ENCODE results near the gene ANKS1B. TPM values are rescaled to one million over a fixed set of nuclear protein-coding genes. Genes with fewer than 3 reads are reported as not detected.
A peak's percentile ranks its signal among the peaks of the same experiment; 100 is the strongest.

ANKS1B gene
- total RNA-seq, 8 experiments from 2014 or later: 4.4 to 49.1 (median 14.2) TPM

DNA sequence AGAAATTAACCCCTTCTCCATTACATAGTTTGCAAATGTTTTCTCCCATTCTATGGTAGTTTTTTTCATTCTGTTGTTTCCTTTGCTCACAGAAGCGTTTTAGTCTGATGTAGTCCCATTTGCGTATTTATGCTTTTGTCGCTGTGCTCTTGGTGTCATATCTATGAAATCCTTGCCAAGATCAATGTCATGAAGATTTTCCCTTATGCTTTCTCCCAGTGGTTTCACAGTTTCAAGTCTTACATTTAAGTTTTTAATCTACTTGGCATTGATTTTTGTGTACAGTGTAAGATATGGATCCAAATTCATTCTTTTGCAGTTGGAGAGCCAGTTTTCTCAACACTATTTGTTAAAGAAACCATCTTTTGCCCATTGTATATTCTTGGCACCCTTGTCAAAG is 982.0 kb downstream of the ANKS1B start:
- H3K27ac ChIP-seq: no peak overlapping the region
- H3K4me3 ChIP-seq: no peak overlapping the region
- 83 to 100% (median 96%) methylated on average over 2 to 3 of the region's 3 CpGs; no CpG with 5 or more reads in 2 of the 10 experiments for WGBS, 10 experiments
- in situ Hi-C loops (cut with MboI; ENCODE audit: low pct_unique_long_range_greater_than_20kb in 2 of 9, low sequenced_read_pairs in 9 of 9, unreplicated experiment in 9 of 9): no loop called here
- peaks cover 0 to 3% of the 10 kb centered on the region in 2 donors for H3K4me1 ChIP-seq (replicated peaks in 1 of 2)
- no peak for ATAC-seq (replicated peaks in 6 of 8)

DNA sequence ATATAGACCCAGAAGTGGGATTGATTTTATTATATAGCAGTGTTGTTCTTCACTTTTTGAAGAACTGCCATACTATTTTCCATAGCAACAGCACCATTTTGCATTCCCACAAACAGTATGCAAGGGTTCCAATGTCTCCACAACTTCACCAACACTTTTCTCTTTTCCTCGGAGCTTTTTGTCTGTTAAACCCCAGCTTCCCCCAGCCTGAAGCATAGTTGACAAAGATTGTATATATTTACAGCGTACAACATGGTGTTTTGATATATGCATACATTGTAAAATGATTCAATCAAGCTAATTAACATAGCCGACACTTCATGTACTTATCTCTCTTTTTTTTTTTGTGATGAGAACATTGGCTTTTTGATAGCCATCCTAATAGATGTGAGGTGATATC is 982.6 kb downstream of the ANKS1B start:
- Histone ChIP-seq H3K4me3 (no peak overlapping the region), H3K27ac (no peak overlapping the region), H3K4me1 (replicated peaks in 1 of 2) (peaks cover 0 to 3% of the 10 kb centered on the region in 2 donors)
- in situ Hi-C loops (cut with MboI; ENCODE audit: low pct_unique_long_range_greater_than_20kb in 2 of 9, low sequenced_read_pairs in 9 of 9, unreplicated experiment in 9 of 9): no loop called here
- 50 to 94% (median 78%) methylated on average over 1 to 3 of the region's 3 CpGs; no CpG with 5 or more reads in 1 of the 10 experiments for WGBS, 10 experiments
- no peak for ATAC-seq (replicated peaks in 6 of 8)

DNA sequence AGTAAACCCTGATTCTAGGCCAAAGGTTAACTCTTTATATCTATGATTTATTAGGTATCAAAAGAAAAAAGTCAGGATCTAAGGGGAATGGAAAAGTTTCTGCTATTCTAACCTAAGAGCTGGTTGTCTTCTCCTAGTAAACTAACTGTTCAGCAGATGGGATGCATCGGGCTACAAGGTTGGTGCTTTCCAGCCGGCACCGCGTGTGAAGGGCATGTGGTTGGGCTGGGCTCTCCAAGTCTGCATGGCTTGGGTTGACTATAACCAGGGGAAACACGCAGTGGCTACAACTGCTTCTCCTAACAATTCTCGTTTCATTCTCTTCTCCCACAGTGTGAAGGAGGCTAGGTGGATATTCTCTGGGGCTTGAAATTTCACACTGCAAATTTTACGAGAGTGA is 985.2 kb downstream of the ANKS1B start:
- WGBS, 10 experiments: 6 to 94% (median 64%) methylated on average over 1 to 6 of the region's 7 CpGs; no CpG with 5 or more reads in 2 of the 10 experiments
- Histone ChIP-seq H3K4me1 (replicated peaks in 1 of 2) (peaks cover 0 to 3% of the 10 kb centered on the region in 2 donors), H3K27ac (no peak overlapping the region), H3K4me3 (no peak overlapping the region)
- ATAC-seq (replicated peaks in 6 of 8): peak in 2 of 8 experiments; percentile 19 to 58
- in situ Hi-C loops (cut with MboI; ENCODE audit: low pct_unique_long_range_greater_than_20kb in 2 of 9, low sequenced_read_pairs in 9 of 9, unreplicated experiment in 9 of 9): loop anchor here in 3 of 9 experiments (25.0 kb wide), 3 partner anchors 262 to 312 kb away; no protein-coding TSS in a partner anchor

DNA sequence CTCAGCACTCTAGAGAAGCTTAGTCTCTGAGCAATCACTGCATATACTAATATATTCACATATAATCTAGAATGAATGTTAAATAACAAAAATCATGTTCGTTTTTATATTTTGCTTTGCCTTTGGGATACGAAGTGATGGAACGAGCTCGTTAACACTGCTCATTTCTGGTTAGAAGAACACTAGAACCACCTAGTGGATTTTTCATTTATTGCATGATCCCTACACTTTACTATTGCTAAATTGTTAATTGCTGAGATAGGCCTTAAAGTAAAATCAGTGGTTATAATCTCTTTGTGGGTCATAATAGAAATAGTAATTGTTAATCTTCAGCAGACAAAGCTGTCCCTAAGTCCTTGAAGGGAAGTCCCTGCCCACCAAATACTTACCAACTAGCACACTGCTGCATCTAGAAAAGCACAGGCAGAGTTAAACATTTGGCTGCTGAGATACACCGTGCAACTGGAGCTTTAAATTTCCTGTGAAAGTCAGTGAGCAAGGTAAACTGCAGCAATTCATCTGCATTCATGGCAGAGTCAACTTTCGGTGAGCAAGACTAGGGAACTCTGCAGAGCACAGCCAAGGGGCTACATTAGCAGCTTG is 985.9 kb downstream of the ANKS1B start:
- in situ Hi-C loops (cut with MboI; ENCODE audit: low pct_unique_long_range_greater_than_20kb in 2 of 9, low sequenced_read_pairs in 9 of 9, unreplicated experiment in 9 of 9): loop anchor here in 3 of 9 experiments (25.0 kb wide), 3 partner anchors 261 to 311 kb away; no protein-coding TSS in a partner anchor
- 6 to 31% (median 14%) methylated on average over 3 to 5 of the region's 6 CpGs; no CpG with 5 or more reads in 1 of the 10 experiments for WGBS, 10 experiments
- Histone ChIP-seq H3K4me3 (no peak overlapping the region), H3K27ac (no peak overlapping the region), H3K4me1 (replicated peaks in 1 of 2) (peaks cover 0 to 3% of the 10 kb centered on the region in 2 donors)
- ATAC-seq (replicated peaks in 6 of 8): peak; percentile 49 to 97 (median 74)

DNA sequence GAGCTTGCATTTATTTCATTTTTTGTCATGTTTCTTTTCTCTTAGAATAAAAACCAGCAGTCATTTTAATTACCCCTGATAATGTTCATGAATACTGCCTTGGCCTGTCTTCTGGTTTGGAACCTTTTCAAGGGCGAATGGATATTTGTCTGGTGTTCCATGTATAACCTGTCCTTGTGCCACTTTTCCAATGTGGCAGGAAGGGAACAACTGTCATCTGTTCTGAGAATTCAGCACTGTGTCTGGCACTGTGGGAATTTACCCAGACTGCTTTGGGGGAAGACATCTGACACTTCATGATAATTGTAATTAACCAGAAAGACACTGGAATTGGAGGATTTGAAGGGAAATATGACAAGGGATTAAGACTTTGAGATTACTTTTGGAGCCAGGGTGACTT is 986.8 kb downstream of the ANKS1B start:
- in situ Hi-C loops (cut with MboI; ENCODE audit: low pct_unique_long_range_greater_than_20kb in 2 of 9, low sequenced_read_pairs in 9 of 9, unreplicated experiment in 9 of 9): loop anchor here in 3 of 9 experiments (25.0 kb wide), 3 partner anchors 261 to 311 kb away; no protein-coding TSS in a partner anchor
- 20 to 100% (median 67%) methylated on average over 1 of the region's 1 CpG; no CpG with 5 or more reads in 1 of the 10 experiments for WGBS, 10 experiments
- ATAC-seq (replicated peaks in 6 of 8): no peak
- Histone ChIP-seq H3K27ac (no peak overlapping the region), H3K4me3 (no peak overlapping the region), H3K4me1 (replicated peaks in 1 of 2) (peaks cover 0 to 3% of the 10 kb centered on the region in 2 donors)

DNA sequence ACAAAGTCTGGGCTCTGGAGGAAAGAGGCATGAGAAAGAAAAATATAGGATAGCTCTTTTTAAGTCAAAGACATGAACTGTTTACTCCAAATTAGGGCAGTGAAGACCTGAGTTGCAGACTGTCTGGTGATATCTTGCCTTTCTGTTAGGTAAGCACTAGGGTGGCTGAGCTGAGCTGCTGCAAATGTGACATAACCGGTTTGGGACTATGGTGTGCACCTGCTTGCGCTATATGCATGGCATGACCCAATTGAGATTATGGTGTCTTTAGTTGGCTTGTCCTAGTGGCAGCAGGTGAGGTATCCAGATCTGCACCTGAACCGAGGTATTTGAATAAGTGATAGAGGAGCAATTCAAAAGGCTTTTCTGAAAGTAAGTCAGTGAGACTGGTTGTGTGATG is 994.1 kb downstream of the ANKS1B start:
- WGBS, 10 experiments: 24 to 100% (median 78%) methylated on average over 1 to 3 of the region's 3 CpGs; no CpG with 5 or more reads in 2 of the 10 experiments
- in situ Hi-C loops (cut with MboI; ENCODE audit: low pct_unique_long_range_greater_than_20kb in 2 of 9, low sequenced_read_pairs in 9 of 9, unreplicated experiment in 9 of 9): loop anchor here in 3 of 9 experiments (25.0 kb wide), 3 partner anchors 253 to 303 kb away; no protein-coding TSS in a partner anchor
- Histone ChIP-seq H3K4me3 (no peak overlapping the region), H3K4me1 (replicated peaks in 1 of 2) (no peaks in the 10 kb centered on the region), H3K27ac (no peak overlapping the region)
- no peak for ATAC-seq (replicated peaks in 6 of 8)

DNA sequence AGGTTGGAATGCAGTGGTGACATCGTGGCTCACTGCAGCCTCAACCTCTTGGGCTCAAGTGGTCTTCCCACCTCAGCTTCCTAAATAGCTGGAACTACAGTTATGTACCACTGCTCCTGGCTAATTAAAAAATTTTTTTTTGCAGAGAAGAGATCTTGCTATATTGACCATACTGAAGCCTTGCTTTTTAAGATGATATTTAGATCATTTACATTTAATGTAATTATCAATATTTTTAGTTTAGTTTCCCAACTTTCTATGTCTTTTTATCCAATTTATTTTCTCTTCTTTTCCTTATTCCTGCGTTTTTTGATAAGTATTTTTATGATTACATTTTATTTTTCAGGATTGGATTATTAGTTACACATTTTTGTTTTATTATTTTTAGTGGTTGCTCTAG is 999.6 kb downstream of the ANKS1B start:
- Histone ChIP-seq H3K27ac (no peak overlapping the region), H3K4me1 (replicated peaks in 1 of 2) (no peaks in the 10 kb centered on the region), H3K4me3 (no peak overlapping the region)
- ATAC-seq (replicated peaks in 6 of 8): no peak
- WGBS, 10 experiments: 0 to 68% (median 56%) methylated on average over 1 to 2 of the region's 2 CpGs
- in situ Hi-C loops (cut with MboI; ENCODE audit: low pct_unique_long_range_greater_than_20kb in 2 of 9, low sequenced_read_pairs in 9 of 9, unreplicated experiment in 9 of 9): loop anchor here in 3 of 9 experiments (25.0 kb wide), 3 partner anchors 248 to 298 kb away; no protein-coding TSS in a partner anchor

DNA sequence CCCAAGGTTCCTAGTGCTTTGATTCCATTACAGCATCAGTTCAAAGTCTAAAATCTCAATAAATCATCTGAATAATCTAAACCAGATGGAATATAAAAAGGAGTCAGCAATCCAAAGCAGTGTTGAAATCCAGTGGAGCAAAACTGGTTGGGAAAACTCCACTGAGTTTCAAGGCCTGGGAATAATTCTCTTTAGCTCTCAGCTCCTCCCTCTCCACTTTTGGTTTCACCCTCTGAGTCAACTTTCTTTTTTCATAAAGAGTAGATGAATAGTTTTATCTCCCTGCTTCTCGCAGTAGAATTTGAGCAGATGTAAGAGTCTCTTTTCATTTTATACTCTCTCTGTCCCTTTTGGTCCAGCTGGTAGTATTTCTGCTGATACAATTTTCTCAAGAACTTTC is 1001.1 kb downstream of the ANKS1B start:
- 0 to 100% (median 79%) methylated on average over 1 of the region's 1 CpG; no CpG with 5 or more reads in 2 of the 10 experiments for WGBS, 10 experiments
- peak in 3 of 8 experiments; percentile 41 to 98 (median 94) for ATAC-seq (replicated peaks in 6 of 8)
- in situ Hi-C loops (cut with MboI; ENCODE audit: low pct_unique_long_range_greater_than_20kb in 2 of 9, low sequenced_read_pairs in 9 of 9, unreplicated experiment in 9 of 9): loop anchor here in 3 of 9 experiments (25.0 kb wide), 3 partner anchors 246 to 296 kb away; no protein-coding TSS in a partner anchor

DNA sequence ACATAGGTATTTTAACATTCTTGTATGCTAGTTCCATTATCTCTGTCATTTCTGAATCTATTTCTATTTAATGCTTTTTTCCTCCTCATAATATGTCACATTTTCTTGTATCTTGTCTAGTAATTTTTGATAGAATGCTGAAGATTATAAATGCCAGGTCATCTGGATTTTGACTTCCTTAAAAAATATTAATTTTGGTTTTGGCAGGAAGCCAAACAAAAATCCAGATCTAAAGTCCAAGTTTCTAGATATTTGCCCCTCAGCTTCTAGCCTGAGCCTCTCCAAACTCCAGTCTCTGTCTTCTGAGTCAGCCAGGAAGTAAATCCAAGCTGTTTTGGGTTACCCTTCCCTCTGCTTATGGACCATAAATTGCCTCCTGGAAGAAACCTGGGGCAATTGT is 1004.2 kb downstream of the ANKS1B start:
- Histone ChIP-seq H3K4me1 (replicated peaks in 1 of 2) (no peaks in the 10 kb centered on the region), H3K4me3 (no peak overlapping the region), H3K27ac (no peak overlapping the region)
- no peak for ATAC-seq (replicated peaks in 6 of 8)
- in situ Hi-C loops (cut with MboI; ENCODE audit: low pct_unique_long_range_greater_than_20kb in 2 of 9, low sequenced_read_pairs in 9 of 9, unreplicated experiment in 9 of 9): loop anchor here in 3 of 9 experiments (25.0 kb wide), 3 partner anchors 243 to 293 kb away; no protein-coding TSS in a partner anchor

More for the DNA sequence above, 1001.1 kb downstream of the ANKS1B start:
- H3K4me3 ChIP-seq: no peak overlapping the region
- no peaks in the 10 kb centered on the region for H3K4me1 ChIP-seq (replicated peaks in 1 of 2)
- no peak overlapping the region for H3K27ac ChIP-seq

DNA sequence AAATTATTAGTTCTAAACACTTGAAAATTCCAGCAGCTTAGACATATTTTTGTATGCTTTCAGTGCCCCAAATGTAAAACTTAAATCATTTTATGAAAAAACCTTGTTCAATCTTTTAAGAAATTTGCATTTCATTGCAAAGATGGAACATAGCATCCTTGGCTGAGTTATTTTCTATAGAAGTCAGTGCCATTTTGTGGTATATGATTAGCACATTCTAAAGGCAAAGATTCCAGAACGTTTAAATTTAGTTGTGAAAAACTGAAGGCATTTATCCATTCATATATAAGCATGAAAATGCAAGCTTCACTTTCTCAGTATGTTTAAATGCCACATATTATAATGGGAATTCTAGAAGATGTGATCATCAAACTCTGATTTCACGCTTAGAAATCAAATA is 1007.5 kb downstream of the ANKS1B start:
- in situ Hi-C loops (cut with MboI; ENCODE audit: low pct_unique_long_range_greater_than_20kb in 2 of 9, low sequenced_read_pairs in 9 of 9, unreplicated experiment in 9 of 9): loop anchor here in 3 of 9 experiments (25.0 kb wide), 3 partner anchors 240 to 290 kb away; no protein-coding TSS in a partner anchor
- Histone ChIP-seq H3K4me1 (replicated peaks in 1 of 2) (peaks cover 0 to 6% of the 10 kb centered on the region in 2 donors), H3K27ac (no peak overlapping the region), H3K4me3 (no peak overlapping the region)
- ATAC-seq (replicated peaks in 6 of 8): no peak
- 0 to 94% (median 56%) methylated on average over 1 to 2 of the region's 2 CpGs; no CpG with 5 or more reads in 1 of the 10 experiments for WGBS, 10 experiments

DNA sequence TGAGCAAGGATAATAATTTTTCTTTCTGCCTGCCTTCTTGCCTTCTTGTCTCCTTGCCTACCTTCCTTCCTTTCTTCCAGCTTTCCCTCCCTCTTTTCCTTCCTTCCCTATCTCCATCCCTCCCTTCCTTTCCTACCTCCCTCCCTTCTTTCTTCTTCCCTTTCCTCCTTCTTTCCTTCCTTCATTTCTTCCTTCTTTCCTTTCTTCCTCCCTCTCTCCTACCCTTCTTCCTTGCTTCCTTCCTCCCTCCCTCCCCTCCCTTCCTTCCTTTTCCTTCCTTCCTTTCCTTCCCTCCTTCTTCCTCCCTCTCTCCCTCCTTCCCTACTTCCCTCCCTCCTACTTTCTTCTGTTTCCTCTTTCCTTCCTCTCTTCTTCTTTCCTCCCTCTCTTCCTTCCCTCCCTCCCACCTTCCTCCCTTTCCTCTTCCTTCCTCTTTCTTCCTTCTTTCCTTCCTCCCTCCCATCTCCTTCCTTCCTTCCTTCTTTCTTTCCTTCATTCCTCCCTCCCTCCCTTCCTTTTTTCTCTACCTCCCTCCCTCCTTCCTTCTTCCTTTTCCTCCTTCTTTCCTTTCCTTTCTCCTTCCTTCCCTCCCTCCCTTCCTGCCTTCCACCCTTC is 1009.9 kb downstream of the ANKS1B start:
- Histone ChIP-seq H3K4me3 (no peak overlapping the region), H3K4me1 (replicated peaks in 1 of 2) (peaks cover 0 to 6% of the 10 kb centered on the region in 2 donors), H3K27ac (no peak overlapping the region)
- ATAC-seq (replicated peaks in 6 of 8): no peak
- in situ Hi-C loops (cut with MboI; ENCODE audit: low pct_unique_long_range_greater_than_20kb in 2 of 9, low sequenced_read_pairs in 9 of 9, unreplicated experiment in 9 of 9): loop anchor here in 3 of 9 experiments (25.0 kb wide), 3 partner anchors 238 to 288 kb away; no protein-coding TSS in a partner anchor

DNA sequence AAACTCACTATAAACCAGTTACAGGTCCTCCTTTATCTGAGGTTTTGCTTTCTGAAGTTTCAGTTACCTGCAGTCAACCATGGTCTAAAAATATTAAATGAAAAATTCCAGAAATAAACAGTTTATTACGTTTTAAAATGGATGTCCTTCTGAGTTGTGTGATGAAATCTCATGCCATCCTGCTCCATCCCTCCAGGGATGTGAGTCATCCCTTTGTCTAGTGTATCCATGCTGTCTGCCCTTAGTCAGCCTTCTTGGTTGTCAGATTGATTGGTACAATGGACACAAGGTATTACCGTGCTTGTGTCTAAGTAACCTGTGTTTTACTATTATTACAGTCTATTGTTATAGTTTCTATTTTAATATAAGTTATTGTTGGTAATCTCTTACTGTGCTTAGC is 1011.3 kb downstream of the ANKS1B start:
- in situ Hi-C loops (cut with MboI; ENCODE audit: low pct_unique_long_range_greater_than_20kb in 2 of 9, low sequenced_read_pairs in 9 of 9, unreplicated experiment in 9 of 9): no loop called here
- Histone ChIP-seq H3K27ac (no peak overlapping the region), H3K4me3 (no peak overlapping the region), H3K4me1 (replicated peaks in 1 of 2) (peaks cover 0 to 6% of the 10 kb centered on the region in 2 donors)
- WGBS, 10 experiments: 20 to 67% (median 38%) methylated on average over 1 to 2 of the region's 2 CpGs; no CpG with 5 or more reads in 2 of the 10 experiments
- peak in 5 of 8 experiments; percentile 81 to 100 (median 97) for ATAC-seq (replicated peaks in 6 of 8)

DNA sequence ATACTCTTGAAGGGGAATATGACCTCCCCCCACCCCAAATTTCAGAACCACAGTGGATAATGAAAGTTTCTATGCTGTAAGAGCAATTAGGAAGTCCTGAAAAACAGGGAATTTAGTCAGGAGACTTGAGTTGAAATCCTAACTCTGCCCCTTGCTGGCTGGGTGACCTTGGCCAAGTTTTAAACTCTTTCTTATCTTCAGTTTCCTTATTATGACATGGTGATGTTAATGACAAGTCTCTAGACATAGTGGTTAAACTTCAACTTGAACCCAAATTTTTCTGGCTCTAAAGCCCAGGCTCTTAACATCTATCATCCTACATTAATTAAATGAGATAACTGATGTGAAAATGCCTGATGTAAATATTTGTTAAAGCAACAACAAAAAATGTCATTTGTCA is 1013.8 kb downstream of the ANKS1B start:
- Histone ChIP-seq H3K27ac (no peak overlapping the region), H3K4me3 (no peak overlapping the region), H3K4me1 (replicated peaks in 1 of 2) (peaks cover 0 to 6% of the 10 kb centered on the region in 2 donors)
- in situ Hi-C loops (cut with MboI; ENCODE audit: low pct_unique_long_range_greater_than_20kb in 2 of 9, low sequenced_read_pairs in 9 of 9, unreplicated experiment in 9 of 9): no loop called here
- ATAC-seq (replicated peaks in 6 of 8): no peak

Measured in motor neuron (in vitro differentiated cells).